Spleen (tissue), 7 donors: ENCODE data around the gene NABP1.

Source experiments
- POLR2A ChIP-seq, 3 donors: fragments of 450-650 bp; IDR thresholded peaks; one replicate each; pipeline ENCODE4 v1.5.1; 2017; ENCODE audit warnings: antibody characterized with exemption in 3 of 3, mild to moderate bottlenecking in 1 of 3
- TF ChIP-seq, protein P1 (sequence below), 11 experiments: fragments of 200-600 bp in 7 of 11; fragments of 450-650 bp in 4 of 11; sonication (generic) in 4 of 11; IDR thresholded peaks in 8 of 11; conservative IDR thresholded peaks in 3 of 11; 1 replicate in 7 of 11; 2 replicates in 4 of 11; pipeline versions ENCODE4 v1.4.0 to v1.8.0; 2016 to 2021; ENCODE audit warnings: antibody characterized with exemption in 11 of 11, inconsistent platforms in 4 of 11, mild to moderate bottlenecking in 1 of 11
- donor health status: DM: no; HTN: no; CAD: no; lungs with moderate emphysema.
- donor health status: DM: no; HTN: no; CAD: no.
- donor health status: DM: no; HTN: no; CAD: no.

DNA sequence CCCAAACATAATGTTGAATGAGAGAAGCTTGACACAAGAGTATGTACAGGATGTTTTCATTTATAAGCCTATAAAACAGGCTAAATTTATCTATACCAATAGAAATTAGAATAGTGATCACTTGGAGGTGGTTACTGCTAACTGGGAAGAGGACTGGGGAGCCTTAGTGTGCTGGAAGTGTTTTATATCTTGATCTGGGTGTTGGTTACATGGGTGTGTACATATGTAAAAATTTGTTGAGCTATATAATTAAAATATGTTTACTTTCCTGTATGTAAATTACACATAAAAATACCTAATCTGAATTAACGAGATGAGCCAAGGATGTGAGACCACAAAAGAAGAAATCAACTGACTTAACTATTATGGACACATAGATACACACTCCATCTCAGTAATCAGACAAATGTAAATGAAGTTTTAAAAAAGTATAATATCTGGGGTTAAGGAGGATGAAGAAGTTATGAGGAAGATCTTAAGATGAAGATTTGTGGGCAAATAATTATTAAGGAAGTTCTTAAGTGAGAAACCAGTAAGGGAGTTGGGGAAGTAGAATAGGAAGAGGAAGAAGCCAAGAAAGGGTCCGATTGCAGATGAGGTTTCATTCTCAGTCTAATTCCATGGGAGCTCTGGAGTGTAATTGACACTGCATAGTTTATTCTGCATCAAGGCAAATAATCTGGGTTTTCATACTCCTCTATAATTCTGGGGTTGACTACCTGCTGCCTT lies 32.3 kb upstream of the NABP1 start:
- TF ChIP-seq, protein P1, sequence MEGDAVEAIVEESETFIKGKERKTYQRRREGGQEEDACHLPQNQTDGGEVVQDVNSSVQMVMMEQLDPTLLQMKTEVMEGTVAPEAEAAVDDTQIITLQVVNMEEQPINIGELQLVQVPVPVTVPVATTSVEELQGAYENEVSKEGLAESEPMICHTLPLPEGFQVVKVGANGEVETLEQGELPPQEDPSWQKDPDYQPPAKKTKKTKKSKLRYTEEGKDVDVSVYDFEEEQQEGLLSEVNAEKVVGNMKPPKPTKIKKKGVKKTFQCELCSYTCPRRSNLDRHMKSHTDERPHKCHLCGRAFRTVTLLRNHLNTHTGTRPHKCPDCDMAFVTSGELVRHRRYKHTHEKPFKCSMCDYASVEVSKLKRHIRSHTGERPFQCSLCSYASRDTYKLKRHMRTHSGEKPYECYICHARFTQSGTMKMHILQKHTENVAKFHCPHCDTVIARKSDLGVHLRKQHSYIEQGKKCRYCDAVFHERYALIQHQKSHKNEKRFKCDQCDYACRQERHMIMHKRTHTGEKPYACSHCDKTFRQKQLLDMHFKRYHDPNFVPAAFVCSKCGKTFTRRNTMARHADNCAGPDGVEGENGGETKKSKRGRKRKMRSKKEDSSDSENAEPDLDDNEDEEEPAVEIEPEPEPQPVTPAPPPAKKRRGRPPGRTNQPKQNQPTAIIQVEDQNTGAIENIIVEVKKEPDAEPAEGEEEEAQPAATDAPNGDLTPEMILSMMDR (IDR thresholded peaks at IDR 0.05 in 8 of 11, conservative IDR thresholded peaks at IDR 0.05 in 3 of 11) = no peak
- TF ChIP-seq POLR2A (IDR thresholded peaks at IDR 0.05) = no peak
